Spleen (tissue), 11 donors: ENCODE measurements around the gene TRAFD1. TPM values are rescaled to one million over a fixed set of nuclear protein-coding genes. Genes with fewer than 3 reads are reported as not detected.
"Not testable (repeated sequence)": the region's sequence is repeated elsewhere in the genome, so short reads cannot be mapped to it uniquely, and the experiment has no call there.

Experiments
- DNase-seq: peaks from one replicate; pipeline ENCODE4 v3.0.0-alpha.2; 2020
- H3K27ac ChIP-seq, 8 donors: fragments of 200-600 bp; sonication (generic) in 7 of 8; 1 replicate in 4 of 8; 2 replicates in 4 of 8; pipeline versions ENCODE4 v1.5.0 to v1.8.0; 2016 to 2021; ENCODE audit warnings: inconsistent platforms in 4 of 8, mild to moderate bottlenecking in 4 of 8, moderate library complexity in 1 of 8
- H3K27me3 ChIP-seq, 7 donors: fragments of 200-600 bp; sonication (generic) in 6 of 7; replicated peaks in 1 of 7; 1 replicate in 4 of 7; 2 replicates in 3 of 7; pipeline versions ENCODE4 v1.5.0 to v1.8.0; 2016 to 2021; ENCODE audit warnings: inconsistent platforms in 3 of 7, mild to moderate bottlenecking in 1 of 7
- H3K36me3 ChIP-seq, 6 donors: fragments of 200-600 bp; sonication (generic) in 5 of 6; 1 replicate in 4 of 6; 2 replicates in 2 of 6; pipeline versions ENCODE4 v1.5.0 to v1.8.0; 2016 to 2021; ENCODE audit warnings: inconsistent platforms in 2 of 6
- H3K4me1 ChIP-seq, 6 donors: fragments of 200-600 bp; sonication (generic) in 5 of 6; 1 replicate in 3 of 6; 2 replicates in 3 of 6; pipeline versions ENCODE4 v1.5.0 to v1.8.0; 2016 to 2021; ENCODE audit warnings: inconsistent platforms in 3 of 6
- H3K4me3 ChIP-seq, 8 donors: fragments of 200-600 bp; sonication (generic) in 7 of 8; 1 replicate in 4 of 8; 2 replicates in 4 of 8; pipeline versions ENCODE4 v1.5.0 to v1.8.0; 2016 to 2021; ENCODE audit warnings: inconsistent platforms in 4 of 8, mild to moderate bottlenecking in 4 of 8, moderate library complexity in 2 of 8
- H3K9me3 ChIP-seq, 8 donors: fragments of 200-600 bp; sonication (generic) in 7 of 8; 1 replicate in 4 of 8; 2 replicates in 4 of 8; pipeline versions ENCODE4 v1.5.0 to v1.8.0; 2016 to 2021; ENCODE audit warnings: inconsistent platforms in 4 of 8
- POLR2A ChIP-seq, 3 donors: fragments of 450-650 bp; IDR thresholded peaks; one replicate each; pipeline ENCODE4 v1.5.1; 2017; ENCODE audit warnings: antibody characterized with exemption in 3 of 3, mild to moderate bottlenecking in 1 of 3
- POLR2AphosphoS5 ChIP-seq, 3 donors: sonication (generic); formaldehyde crosslinking; IDR thresholded peaks; one replicate each; pipeline ENCODE4 v1.5.1; 2017; ENCODE audit warnings: antibody characterized with exemption in 3 of 3
- WGBS, 5 donors: extraction: QIAGEN DNeasy Blood & Tissue Kit in 3 of 5; methylation state at CpG; one replicate each; pipeline versions ENCODE4 v1.1.5 to v1.1.7; 2013 to 2018; 5-methylcytosine and 5-hydroxymethylcytosine counted together
- intact Hi-C: fragments of 100-400 bp; cut with DNase I; formaldehyde crosslinking; loops from one replicate; pipeline ENCODE4 v1.15.0; 2023; ENCODE audit warnings: low total_unique reads
- polyA plus RNA-seq, 3 donors: library from polyadenylated mRNA; stranded (reverse); fragments of 200-250 nt; gene quantifications; one replicate each; pipeline ENCODE4 v1.2.1, GENCODE V29; 2013
- total RNA-seq, 7 donors: library from RNA; depleted of rRNA in 3 of 7; stranded (reverse); fragments of >200 nt in 3 of 7; fragmentation: NEBNext Ultra II Directional in 4 of 7; extraction: Animal tissue kit (Norgen Biotek cat#: 25700) in 4 of 7; gene quantifications; one replicate each; pipeline versions ENCODE4 v1.1.0 to v1.2.1, GENCODE V29; 2016 to 2021
- TF ChIP-seq, protein P1 (sequence below), 11 experiments: fragments of 200-600 bp in 7 of 11; fragments of 450-650 bp in 4 of 11; sonication (generic) in 4 of 11; IDR thresholded peaks in 8 of 11; conservative IDR thresholded peaks in 3 of 11; 1 replicate in 7 of 11; 2 replicates in 4 of 11; pipeline versions ENCODE4 v1.4.0 to v1.8.0; 2016 to 2021; ENCODE audit warnings: antibody characterized with exemption in 11 of 11, inconsistent platforms in 4 of 11, mild to moderate bottlenecking in 1 of 11
- donor health status: healthy with polysubstance abuse.
- donor health status: DM: no; HTN: no; CAD: no; lungs with moderate emphysema.
- donor health status: DM: no; HTN: no; CAD: no.
- donor health status: Bipolar disorder and iron deficiency.
- donor health status: healthy.
- donor health status: DM: no; HTN: no; CAD: no.
- donor health status: DM: yes; HTN: yes; CAD: no.

TRAFD1 gene
- total and polyA plus RNA-seq, 10 donors = 18.6 to 63.4 (median 51.0) TPM

DNA sequence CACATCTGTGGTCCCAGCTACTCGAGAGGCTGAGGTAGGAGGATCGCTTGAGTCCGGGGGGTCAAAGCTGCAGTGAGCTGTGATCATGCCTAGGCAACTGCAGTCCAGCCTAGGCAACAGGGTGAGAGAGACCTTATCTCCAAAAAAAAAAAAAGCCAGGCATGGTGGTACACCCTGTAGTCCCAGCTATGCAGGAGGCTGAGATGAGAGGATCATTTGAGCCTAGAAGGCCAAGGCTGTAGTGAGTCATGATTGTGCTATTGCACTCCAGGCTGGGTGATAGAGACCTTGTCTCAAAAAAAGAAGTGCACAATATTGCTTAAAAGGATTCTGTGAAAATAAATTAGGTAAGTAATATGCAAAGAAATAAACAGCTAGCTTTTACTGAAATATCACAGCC is 33.8 kb upstream of the TRAFD1 start:
- peaks cover 6 to 80% (median 50%) of the 10 kb centered on the region in 6 donors for H3K36me3 ChIP-seq
- WGBS, 5 donors = 91 to 98% (median 97%) methylated on average over 3 of the region's 3 CpGs
- intact Hi-C loops = no loop called here

DNA sequence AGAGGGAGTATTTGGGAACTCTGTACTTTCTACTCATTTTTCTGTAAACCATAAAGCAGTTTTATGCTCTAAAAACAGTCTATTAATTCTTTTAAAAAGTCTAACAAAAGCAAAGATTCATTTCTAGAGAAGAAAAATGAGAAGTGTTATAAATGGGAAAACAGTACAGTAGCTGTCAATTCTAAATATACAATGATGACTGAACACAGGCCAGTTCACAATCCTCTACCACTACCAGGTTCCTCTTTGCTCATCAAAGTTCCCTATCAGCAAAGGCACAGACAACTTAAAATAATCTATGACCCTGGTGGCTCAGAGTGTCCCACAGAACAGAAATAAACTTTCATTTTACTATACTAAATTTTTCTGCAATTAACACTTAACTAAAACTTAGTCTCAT is 29.3 kb upstream of the TRAFD1 start:
- intact Hi-C loops = no loop called here
- Histone ChIP-seq H3K36me3 (peaks cover 0 to 79% (median 41%) of the 10 kb centered on the region in 6 donors), H3K9me3 (no peaks in the 10 kb centered on the region), H3K4me3 (no peak overlapping the region), H3K27me3 (no peaks in the 10 kb centered on the region), H3K4me1 (peaks cover 0 to 30% (median 15%) of the 10 kb centered on the region in 6 donors), H3K27ac (peak overlapping the region in 4 of 8 donors; percentile 7 to 48 (median 26))
- DNase-seq = no peak
- TF ChIP-seq POLR2AphosphoS5 (IDR thresholded peaks at IDR 0.05) (no peak), POLR2A (IDR thresholded peaks at IDR 0.05) (no peak)
- TF ChIP-seq, protein P1, sequence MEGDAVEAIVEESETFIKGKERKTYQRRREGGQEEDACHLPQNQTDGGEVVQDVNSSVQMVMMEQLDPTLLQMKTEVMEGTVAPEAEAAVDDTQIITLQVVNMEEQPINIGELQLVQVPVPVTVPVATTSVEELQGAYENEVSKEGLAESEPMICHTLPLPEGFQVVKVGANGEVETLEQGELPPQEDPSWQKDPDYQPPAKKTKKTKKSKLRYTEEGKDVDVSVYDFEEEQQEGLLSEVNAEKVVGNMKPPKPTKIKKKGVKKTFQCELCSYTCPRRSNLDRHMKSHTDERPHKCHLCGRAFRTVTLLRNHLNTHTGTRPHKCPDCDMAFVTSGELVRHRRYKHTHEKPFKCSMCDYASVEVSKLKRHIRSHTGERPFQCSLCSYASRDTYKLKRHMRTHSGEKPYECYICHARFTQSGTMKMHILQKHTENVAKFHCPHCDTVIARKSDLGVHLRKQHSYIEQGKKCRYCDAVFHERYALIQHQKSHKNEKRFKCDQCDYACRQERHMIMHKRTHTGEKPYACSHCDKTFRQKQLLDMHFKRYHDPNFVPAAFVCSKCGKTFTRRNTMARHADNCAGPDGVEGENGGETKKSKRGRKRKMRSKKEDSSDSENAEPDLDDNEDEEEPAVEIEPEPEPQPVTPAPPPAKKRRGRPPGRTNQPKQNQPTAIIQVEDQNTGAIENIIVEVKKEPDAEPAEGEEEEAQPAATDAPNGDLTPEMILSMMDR (IDR thresholded peaks at IDR 0.05 in 8 of 11, conservative IDR thresholded peaks at IDR 0.05 in 3 of 11) = no peak

More for the DNA sequence above, 33.8 kb upstream of the TRAFD1 start:
- Histone ChIP-seq H3K4me3 (no peak overlapping the region), H3K27ac (no peak overlapping the region), H3K27me3 (no peaks in the 10 kb centered on the region), H3K9me3 (no peaks in the 10 kb centered on the region), H3K4me1 (peaks cover 0 to 14% (median 11%) of the 10 kb centered on the region in 6 donors)
- TF ChIP-seq, protein P1 (IDR thresholded peaks at IDR 0.05 in 8 of 11, conservative IDR thresholded peaks at IDR 0.05 in 3 of 11) = no peak
- TF ChIP-seq POLR2A (IDR thresholded peaks at IDR 0.05) (no peak), POLR2AphosphoS5 (IDR thresholded peaks at IDR 0.05) (no peak)
- no peak for DNase-seq

DNA sequence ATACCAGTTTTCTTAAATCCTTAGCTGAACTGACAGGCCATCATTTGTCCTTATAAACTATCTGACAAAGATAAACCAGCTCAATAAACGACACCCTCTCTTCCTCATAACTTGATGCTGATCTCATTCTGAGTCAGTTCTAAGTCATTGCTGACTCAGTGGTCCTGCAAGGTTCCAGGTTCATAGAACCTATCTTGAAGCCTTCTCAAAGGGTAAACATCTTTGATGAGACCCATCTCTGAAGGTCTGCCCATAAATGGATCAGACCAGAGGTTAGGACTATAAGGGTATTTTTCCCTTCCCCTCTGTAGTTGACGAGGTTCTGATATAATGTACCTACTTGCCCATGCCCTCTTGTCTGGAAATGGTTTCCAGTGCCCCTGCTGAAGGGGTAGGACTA is 28.7 kb upstream of the TRAFD1 start:
- Histone ChIP-seq H3K4me1 (peaks cover 0 to 30% (median 15%) of the 10 kb centered on the region in 6 donors), H3K9me3 (no peaks in the 10 kb centered on the region), H3K27ac (peak overlapping the region in 3 of 8 donors; percentile 7 to 48 (median 30)), H3K4me3 (no peak overlapping the region), H3K36me3 (peaks cover 0 to 79% (median 40%) of the 10 kb centered on the region in 6 donors), H3K27me3 (no peaks in the 10 kb centered on the region)
- no peak for DNase-seq
- TF ChIP-seq POLR2AphosphoS5 (IDR thresholded peaks at IDR 0.05) (no peak), POLR2A (IDR thresholded peaks at IDR 0.05) (no peak)
- TF ChIP-seq, protein P1 (IDR thresholded peaks at IDR 0.05 in 8 of 11, conservative IDR thresholded peaks at IDR 0.05 in 3 of 11) = no peak
- intact Hi-C loops = no loop called here
- WGBS, 5 donors = 46 to 65% (median 55%) methylated on average over 2 of the region's 2 CpGs

DNA sequence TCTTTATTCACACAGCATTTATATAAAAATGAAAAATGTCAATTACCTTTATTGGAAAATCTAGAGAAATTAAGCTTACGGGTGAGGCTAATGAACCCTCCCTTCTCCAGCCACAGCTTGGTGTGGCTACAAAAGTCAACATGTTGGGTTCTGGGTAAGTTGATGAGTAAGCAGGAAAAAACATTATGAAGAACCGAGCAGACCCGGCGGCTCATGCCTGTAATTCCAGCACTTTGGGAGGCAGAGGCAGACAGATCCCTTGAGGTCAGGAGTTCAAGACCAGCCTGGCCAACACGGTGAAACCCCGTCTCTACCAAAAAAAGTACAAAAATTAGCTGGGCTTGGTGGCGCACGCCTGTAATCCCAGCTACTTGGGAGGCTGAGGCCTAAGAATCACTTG is 27.7 kb upstream of the TRAFD1 start:
- Histone ChIP-seq H3K27ac (no peak overlapping the region), H3K36me3 (peaks cover 0 to 79% (median 31%) of the 10 kb centered on the region in 6 donors), H3K27me3 (no peaks in the 10 kb centered on the region), H3K4me3 (no peak overlapping the region), H3K9me3 (no peaks in the 10 kb centered on the region), H3K4me1 (peaks cover 0 to 39% (median 15%) of the 10 kb centered on the region in 6 donors)
- no peak for DNase-seq
- 89 to 94% (median 92%) methylated on average over 8 of the region's 8 CpGs for WGBS, 5 donors
- intact Hi-C loops = no loop called here
- TF ChIP-seq POLR2A (IDR thresholded peaks at IDR 0.05) = no peak
- no peak for TF ChIP-seq POLR2AphosphoS5 (IDR thresholded peaks at IDR 0.05)
- TF ChIP-seq, protein P1 (IDR thresholded peaks at IDR 0.05 in 8 of 11, conservative IDR thresholded peaks at IDR 0.05 in 3 of 11) = no peak

DNA sequence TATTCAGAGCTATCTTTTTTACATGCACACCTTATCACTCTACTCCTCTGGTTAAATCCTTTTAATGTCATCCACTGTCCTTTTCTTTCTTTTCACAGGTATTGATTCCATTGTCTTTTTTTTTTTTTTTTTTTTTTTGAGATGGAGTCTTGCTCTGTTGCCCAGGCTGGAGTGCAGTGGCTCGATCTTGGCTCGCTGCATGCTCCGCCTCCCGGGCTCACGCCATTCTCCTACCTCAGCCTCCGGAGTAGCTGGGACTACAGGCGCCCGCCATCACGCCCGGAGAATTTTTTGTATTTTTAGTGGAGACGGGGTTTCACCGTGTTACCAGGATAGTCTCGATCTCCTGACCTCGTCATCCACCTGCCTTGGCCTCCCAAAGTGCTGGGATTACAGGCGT is 24.9 kb upstream of the TRAFD1 start:
- H3K36me3 ChIP-seq = peaks cover 0 to 79% (median 35%) of the 10 kb centered on the region in 6 donors
- H3K27ac ChIP-seq, H3K27me3 ChIP-seq, intact Hi-C loops, H3K9me3 ChIP-seq, DNase-seq, H3K4me3 ChIP-seq: not testable (repeated sequence)
- H3K4me1 ChIP-seq = peaks cover 1 to 64% (median 31%) of the 10 kb centered on the region in 6 donors
- WGBS, 5 donors = 96 to 100% (median 98%) methylated on average over 15 of the region's 15 CpGs
